SH-SY5Y (cell line): ENCODE results near the gene CMBL.

ENCODE experiments used
- GATA2 ChIP-seq: IDR thresholded peaks from 2 replicates; pipeline ENCODE4 v1.6.1; 2011; ENCODE audit warnings: mild to moderate bottlenecking, low read depth, low read length
- GATA3 ChIP-seq: IDR thresholded peaks from 2 replicates; pipeline ENCODE4 v1.6.1; 2011; ENCODE audit warnings: low read depth, mild to moderate bottlenecking, low read length, moderate library complexity

DNA sequence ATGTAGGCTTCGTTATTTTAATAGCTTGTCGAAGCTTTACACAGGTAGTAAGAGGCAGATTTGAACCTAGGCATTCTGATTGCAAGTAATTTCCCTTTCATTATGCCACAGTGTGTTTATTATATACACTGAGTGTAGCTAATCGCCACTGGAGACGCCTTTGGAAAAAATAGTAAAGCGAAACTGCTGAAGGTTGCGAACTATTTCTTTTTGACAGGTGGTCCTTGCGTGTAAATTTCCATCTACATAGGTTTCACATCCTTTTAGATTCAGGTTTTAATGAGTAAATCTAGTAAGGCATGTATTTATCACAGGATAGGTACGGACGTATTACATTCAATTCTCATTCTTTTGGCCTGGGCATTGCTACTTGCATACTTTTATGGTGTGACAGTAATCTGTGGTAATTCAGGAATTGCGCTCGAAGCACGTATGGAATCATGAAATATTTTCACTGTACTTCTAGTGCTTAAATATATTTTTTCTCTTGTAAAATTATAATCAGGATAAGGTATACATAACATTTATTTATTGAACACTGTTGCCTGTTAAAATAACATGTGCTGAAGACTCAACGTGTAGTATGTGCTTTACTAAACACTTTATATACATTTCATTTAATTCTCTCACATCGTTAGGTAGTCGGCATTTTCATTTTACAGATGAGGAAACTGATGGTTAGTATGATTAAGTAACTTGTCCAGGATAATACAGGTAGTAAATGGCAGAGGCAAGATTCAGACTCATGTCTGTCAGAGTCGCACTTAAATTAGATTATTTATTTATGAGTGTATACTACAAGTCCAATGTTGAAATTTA, 47.6 kb upstream of the CMBL start:
- TF ChIP-seq GATA2, result no peak
- TF ChIP-seq GATA3, result no peak
